ENCODE results near the gene PTPN21. TPM values are rescaled to one million over a fixed set of nuclear protein-coding genes. Genes with fewer than 3 reads are reported as not detected.

The PTPN21 gene
- total RNA-seq, 1 experiment from 2014 or later, result 27.7 TPM

DNA sequence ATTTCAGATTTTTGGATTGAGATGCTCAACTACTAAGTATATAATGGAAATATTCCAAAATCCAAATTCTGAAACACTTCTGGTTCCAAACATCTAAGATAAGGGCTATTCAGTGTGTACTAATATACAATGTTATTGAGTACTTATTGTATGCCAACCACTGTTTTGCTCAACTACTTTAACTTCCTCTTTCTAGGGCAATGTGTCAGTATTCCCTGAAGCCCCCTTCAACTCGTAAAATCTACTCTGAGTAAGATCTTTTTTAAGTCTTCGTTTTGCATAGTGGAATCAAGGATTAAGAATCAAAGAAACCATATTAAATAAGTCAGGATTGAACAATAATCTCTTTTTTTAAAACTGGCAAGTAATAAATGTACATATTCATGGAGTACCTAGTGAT is 123.8 kb downstream of the PTPN21 start:
- H3K27me3 Mint-ChIP-seq (ENCODE audit: insufficient read depth, unreplicated experiment), result no peaks in the 10 kb centered on the region
- H3K36me3 Mint-ChIP-seq (ENCODE audit: insufficient read depth, unreplicated experiment), result no peaks in the 10 kb centered on the region
- ChIA-PET CTCF (no interaction called here), POLR2A (no interaction called here)
- no TSS peak for BruUV-seq (replicated peaks)
- DNase-seq, result no peak
- no peak overlapping the region for H3K27ac Mint-ChIP-seq (ENCODE audit: unreplicated experiment)
- H3K9me3 Mint-ChIP-seq (ENCODE audit: unreplicated experiment), result no peaks in the 10 kb centered on the region
- no peaks in the 10 kb centered on the region for H3K36me3 ChIP-seq (ENCODE audit: control insufficient read depth, insufficient read depth, low read length)
- no peak overlapping the region for H3K4me3 Mint-ChIP-seq (ENCODE audit: unreplicated experiment)
- TF ChIP-seq, protein P1, sequence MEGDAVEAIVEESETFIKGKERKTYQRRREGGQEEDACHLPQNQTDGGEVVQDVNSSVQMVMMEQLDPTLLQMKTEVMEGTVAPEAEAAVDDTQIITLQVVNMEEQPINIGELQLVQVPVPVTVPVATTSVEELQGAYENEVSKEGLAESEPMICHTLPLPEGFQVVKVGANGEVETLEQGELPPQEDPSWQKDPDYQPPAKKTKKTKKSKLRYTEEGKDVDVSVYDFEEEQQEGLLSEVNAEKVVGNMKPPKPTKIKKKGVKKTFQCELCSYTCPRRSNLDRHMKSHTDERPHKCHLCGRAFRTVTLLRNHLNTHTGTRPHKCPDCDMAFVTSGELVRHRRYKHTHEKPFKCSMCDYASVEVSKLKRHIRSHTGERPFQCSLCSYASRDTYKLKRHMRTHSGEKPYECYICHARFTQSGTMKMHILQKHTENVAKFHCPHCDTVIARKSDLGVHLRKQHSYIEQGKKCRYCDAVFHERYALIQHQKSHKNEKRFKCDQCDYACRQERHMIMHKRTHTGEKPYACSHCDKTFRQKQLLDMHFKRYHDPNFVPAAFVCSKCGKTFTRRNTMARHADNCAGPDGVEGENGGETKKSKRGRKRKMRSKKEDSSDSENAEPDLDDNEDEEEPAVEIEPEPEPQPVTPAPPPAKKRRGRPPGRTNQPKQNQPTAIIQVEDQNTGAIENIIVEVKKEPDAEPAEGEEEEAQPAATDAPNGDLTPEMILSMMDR (IDR thresholded peaks at IDR 0.05; ENCODE audit: insufficient read depth in 1 of 2, low read depth in 1 of 2, low read length in 1 of 2, severe bottlenecking in 1 of 2, unreplicated experiment in 1 of 2), result no peak
- intact Hi-C loops (cut with micrococcal nuclease; ENCODE audit: unreplicated experiment), result no loop called here
- no peaks in the 10 kb centered on the region for H3K4me1 ChIP-seq
- no peaks in the 10 kb centered on the region for H3K4me1 Mint-ChIP-seq (ENCODE audit: low read depth, unreplicated experiment)
- no peak overlapping the region for H3K4me3 ChIP-seq (ENCODE audit: low read depth, low read length)
- no peaks in the 10 kb centered on the region for H3K9me3 ChIP-seq
- no peaks in the 10 kb centered on the region for H3K27me3 ChIP-seq (replicated peaks; ENCODE audit: control insufficient read depth, insufficient read depth, low read length)

DNA sequence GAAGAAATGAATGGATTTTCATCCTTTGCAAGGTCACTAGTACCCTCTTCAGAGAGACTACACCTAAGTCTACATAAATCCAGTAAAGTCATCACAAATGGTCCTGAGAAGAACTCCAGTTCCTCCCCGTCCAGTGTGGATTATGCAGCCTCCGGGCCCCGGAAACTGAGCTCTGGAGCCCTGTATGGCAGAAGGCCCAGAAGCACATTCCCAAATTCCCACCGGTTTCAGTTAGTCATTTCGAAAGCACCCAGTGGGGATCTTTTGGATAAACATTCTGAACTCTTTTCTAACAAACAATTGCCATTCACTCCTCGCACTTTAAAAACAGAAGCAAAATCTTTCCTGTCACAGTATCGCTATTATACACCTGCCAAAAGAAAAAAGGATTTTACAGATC is 128.5 kb downstream of the PTPN21 start:
- H3K27me3 ChIP-seq (replicated peaks; ENCODE audit: control insufficient read depth, insufficient read depth, low read length), result no peaks in the 10 kb centered on the region
- DNase-seq, result no peak
- Mint-ChIP-seq H3K27me3 (ENCODE audit: insufficient read depth, unreplicated experiment) (no peaks in the 10 kb centered on the region), H3K36me3 (ENCODE audit: insufficient read depth, unreplicated experiment) (no peaks in the 10 kb centered on the region), H3K27ac (ENCODE audit: unreplicated experiment) (no peak overlapping the region), H3K9me3 (ENCODE audit: unreplicated experiment) (no peaks in the 10 kb centered on the region), H3K4me1 (ENCODE audit: low read depth, unreplicated experiment) (no peaks in the 10 kb centered on the region), H3K4me3 (ENCODE audit: unreplicated experiment) (no peak overlapping the region)
- ChIA-PET POLR2A (no interaction called here), CTCF (no interaction called here)
- TF ChIP-seq, protein P1 (IDR thresholded peaks at IDR 0.05; ENCODE audit: insufficient read depth in 1 of 2, low read depth in 1 of 2, low read length in 1 of 2, severe bottlenecking in 1 of 2, unreplicated experiment in 1 of 2), result no peak
- no peaks in the 10 kb centered on the region for H3K9me3 ChIP-seq
- no peaks in the 10 kb centered on the region for H3K4me1 ChIP-seq
- BruUV-seq (replicated peaks), result no TSS peak
- intact Hi-C loops (cut with micrococcal nuclease; ENCODE audit: unreplicated experiment), result no loop called here
- no peak overlapping the region for H3K4me3 ChIP-seq (ENCODE audit: low read depth, low read length)
- H3K36me3 ChIP-seq (ENCODE audit: control insufficient read depth, insufficient read depth, low read length), result no peaks in the 10 kb centered on the region

DNA sequence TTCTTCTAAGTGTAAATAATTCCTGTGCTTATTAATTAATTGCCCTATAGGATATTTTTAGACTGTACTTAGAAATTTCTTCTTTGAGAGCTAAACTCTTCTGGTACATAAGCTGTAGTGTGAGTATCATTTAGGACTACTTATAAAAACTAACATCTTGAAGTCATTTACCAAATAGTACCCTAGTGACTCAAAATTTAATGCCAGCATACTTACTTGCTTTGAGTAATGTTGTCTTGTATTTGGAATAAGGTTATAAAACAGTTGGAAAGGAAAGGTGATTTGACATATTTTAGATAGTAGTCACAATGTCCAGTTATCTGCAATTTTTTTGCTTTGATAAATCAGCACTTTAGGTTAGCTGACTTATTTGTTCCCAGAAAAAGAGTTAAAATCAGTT is 130.2 kb downstream of the PTPN21 start:
- CTCF ChIA-PET, result no interaction called here
- DNase-seq, result no peak

More for the DNA sequence above, 130.2 kb downstream of the PTPN21 start:
- Mint-ChIP-seq H3K4me3 (ENCODE audit: unreplicated experiment) (no peak overlapping the region), H3K4me1 (ENCODE audit: low read depth, unreplicated experiment) (no peaks in the 10 kb centered on the region), H3K9me3 (ENCODE audit: unreplicated experiment) (no peaks in the 10 kb centered on the region), H3K27me3 (ENCODE audit: insufficient read depth, unreplicated experiment) (no peaks in the 10 kb centered on the region), H3K36me3 (ENCODE audit: insufficient read depth, unreplicated experiment) (no peaks in the 10 kb centered on the region), H3K27ac (ENCODE audit: unreplicated experiment) (no peak overlapping the region)
- Histone ChIP-seq H3K27me3 (replicated peaks; ENCODE audit: control insufficient read depth, insufficient read depth, low read length) (no peaks in the 10 kb centered on the region), H3K4me1 (no peaks in the 10 kb centered on the region), H3K9me3 (no peaks in the 10 kb centered on the region), H3K4me3 (ENCODE audit: low read depth, low read length) (no peak overlapping the region), H3K36me3 (ENCODE audit: control insufficient read depth, insufficient read depth, low read length) (no peaks in the 10 kb centered on the region)
- POLR2A ChIA-PET, result no interaction called here
- TF ChIP-seq, protein P1 (IDR thresholded peaks at IDR 0.05; ENCODE audit: insufficient read depth in 1 of 2, low read depth in 1 of 2, low read length in 1 of 2, severe bottlenecking in 1 of 2, unreplicated experiment in 1 of 2), result no peak
- intact Hi-C loops (cut with micrococcal nuclease; ENCODE audit: unreplicated experiment), result no loop called here
- BruUV-seq (replicated peaks), result no TSS peak

All from Caco-2 (cell line).